ENCODE measurements around the gene KCNB1.

Gene KCNB1

DNA sequence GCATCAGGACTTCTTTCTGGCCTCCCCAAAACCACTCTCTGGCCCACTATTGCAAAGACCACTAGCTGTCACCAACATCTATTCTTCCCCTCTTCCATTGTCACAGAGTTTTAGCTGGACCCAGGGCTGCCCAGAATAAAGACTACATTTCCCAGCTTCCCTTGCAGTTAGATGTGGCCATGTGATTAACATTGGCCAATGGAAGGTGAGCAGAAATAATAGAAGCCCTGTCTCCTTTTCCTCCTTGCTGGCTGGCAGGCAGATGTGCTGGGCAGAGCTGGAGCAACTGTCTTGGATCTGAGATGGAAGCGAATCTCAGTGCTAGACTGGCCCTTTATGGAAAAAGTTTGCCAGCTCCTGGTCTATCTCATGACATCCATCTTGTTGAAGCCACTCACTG lies 97.0 kb downstream of the KCNB1 start:
- no peak for DNase-seq (ENCODE audit: low spot score)
- TF ChIP-seq, protein P1, sequence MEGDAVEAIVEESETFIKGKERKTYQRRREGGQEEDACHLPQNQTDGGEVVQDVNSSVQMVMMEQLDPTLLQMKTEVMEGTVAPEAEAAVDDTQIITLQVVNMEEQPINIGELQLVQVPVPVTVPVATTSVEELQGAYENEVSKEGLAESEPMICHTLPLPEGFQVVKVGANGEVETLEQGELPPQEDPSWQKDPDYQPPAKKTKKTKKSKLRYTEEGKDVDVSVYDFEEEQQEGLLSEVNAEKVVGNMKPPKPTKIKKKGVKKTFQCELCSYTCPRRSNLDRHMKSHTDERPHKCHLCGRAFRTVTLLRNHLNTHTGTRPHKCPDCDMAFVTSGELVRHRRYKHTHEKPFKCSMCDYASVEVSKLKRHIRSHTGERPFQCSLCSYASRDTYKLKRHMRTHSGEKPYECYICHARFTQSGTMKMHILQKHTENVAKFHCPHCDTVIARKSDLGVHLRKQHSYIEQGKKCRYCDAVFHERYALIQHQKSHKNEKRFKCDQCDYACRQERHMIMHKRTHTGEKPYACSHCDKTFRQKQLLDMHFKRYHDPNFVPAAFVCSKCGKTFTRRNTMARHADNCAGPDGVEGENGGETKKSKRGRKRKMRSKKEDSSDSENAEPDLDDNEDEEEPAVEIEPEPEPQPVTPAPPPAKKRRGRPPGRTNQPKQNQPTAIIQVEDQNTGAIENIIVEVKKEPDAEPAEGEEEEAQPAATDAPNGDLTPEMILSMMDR (IDR thresholded peaks at IDR 0.05; ENCODE audit: extremely low read depth, insufficient read depth, missing control alignments): no peak
- in situ Hi-C loops (cut with MboI; ENCODE audit: low pct_unique_long_range_greater_than_20kb, low sequenced_read_pairs, unreplicated experiment): no loop called here

DNA sequence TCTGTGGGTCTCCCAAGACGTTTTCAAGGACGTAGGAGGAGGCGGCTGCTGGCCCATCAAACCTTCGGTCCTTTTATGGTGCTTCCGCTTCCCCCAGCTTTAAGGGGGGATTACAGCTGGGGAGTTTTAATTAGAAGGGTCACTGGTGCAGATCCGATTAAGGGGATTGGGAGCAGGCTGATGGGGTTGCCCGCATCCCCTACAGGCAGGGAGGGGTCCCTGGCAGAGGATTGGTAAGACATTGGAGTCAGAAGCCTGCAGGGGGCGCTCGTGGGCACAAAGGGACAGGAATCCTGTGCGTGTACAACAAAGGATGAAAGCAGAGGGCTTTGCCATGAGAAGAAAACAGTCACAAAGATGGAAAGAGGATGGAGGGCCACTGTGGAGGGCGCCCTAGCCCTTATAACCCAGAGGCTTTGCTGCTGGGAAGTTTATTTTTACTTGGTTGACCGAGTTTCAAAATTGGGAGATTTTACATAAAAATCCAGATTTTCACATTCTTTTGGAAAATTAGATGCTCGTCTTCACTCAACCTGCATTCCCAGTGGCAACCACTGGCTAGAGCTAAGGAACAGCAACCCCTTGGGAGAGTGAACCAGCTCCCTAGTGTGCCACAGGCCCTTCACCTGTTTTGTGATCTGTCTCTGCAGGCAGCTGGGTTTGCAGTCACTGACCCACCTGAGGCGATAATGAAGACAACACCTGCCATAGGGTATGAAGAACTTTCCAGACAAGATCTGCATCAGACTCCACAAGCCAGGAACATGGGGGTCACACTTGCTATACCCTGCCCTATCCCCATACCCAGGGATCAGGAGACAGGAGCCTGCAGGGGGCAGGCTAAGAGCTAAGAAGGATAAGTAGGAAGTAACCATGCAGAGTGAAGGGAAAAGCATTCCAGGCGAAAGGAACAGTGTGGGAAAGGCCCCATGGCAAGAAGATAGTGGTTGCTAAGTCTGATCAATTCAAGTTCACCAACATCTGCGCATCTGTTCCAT lies 97.7 kb downstream of the KCNB1 start:
- in situ Hi-C loops (cut with MboI; ENCODE audit: low pct_unique_long_range_greater_than_20kb, low sequenced_read_pairs, unreplicated experiment): no loop called here
- peak; percentile 48 for DNase-seq (ENCODE audit: low spot score)
- TF ChIP-seq, protein P1 (IDR thresholded peaks at IDR 0.05; ENCODE audit: extremely low read depth, insufficient read depth, missing control alignments): peak; percentile 69

DNA sequence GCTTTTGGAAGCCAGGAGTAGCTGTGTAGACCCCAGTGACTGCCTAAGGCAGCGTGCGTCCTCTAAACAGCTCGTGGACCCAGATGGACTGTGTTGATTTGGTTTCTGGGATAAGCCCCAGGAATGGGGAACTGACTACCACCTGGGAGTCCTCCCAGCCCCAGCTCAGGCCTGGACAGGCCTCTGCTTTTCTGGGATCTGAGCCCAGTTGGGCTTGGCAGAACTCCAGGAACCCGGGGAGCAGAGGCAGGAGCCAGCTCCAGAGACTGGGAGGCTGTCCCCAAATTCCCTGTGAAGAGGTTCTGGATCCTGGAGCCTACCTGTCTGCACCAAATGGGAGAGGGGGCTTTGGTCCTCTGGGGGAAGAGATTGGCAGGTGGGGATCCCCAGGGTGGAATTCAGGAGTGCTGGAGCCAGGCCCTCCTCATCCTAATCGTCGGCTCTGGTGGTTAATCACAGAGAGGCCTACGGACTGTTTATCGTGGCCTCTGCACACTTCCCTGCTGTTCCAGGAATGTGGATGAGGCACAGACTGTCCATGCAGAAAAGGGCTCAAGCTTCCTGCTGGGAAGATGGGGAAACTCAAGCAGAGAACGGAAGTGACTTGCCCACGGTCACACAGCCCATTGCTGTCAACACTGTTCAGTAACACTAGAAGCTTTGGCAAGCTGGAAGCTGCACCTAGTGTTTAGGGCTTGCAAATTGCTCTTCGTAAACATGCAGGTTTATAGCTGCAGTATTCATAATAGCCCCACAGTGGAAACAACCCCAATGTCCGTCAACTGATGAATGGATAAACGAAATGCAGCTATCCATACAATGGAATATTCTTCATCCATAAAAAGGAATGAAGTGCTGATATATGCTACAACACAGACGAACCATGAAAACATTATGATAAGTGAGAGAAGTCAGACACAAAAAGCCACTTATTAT lies 100.6 kb downstream of the KCNB1 start:
- TF ChIP-seq, protein P1 (IDR thresholded peaks at IDR 0.05; ENCODE audit: extremely low read depth, insufficient read depth, missing control alignments): no peak
- in situ Hi-C loops (cut with MboI; ENCODE audit: low pct_unique_long_range_greater_than_20kb, low sequenced_read_pairs, unreplicated experiment): no loop called here
- DNase-seq (ENCODE audit: low spot score): no peak

DNA sequence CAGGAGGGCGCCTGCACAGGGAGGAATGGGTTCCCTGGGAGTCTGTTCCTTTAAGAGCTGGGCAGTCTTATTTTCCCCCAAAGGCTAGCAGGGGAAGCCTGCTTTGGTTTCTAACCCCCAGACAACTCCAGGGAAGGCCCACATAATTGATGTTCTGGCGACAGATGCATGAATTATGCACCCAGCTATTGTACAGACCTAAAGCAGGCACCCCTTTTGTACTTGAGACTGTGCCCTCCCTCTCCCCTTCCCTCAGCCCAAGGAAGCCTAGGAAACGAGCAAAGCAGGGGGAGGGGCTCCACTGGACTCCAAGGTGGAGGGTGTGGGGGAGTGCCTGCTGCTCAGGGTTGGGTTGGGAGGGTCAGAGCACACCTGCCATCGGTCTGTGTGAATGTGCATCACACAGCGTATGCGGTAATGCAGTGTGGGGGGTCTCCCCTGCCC lies 102.1 kb downstream of the KCNB1 start:
- TF ChIP-seq, protein P1 (IDR thresholded peaks at IDR 0.05; ENCODE audit: extremely low read depth, insufficient read depth, missing control alignments): no peak
- in situ Hi-C loops (cut with MboI; ENCODE audit: low pct_unique_long_range_greater_than_20kb, low sequenced_read_pairs, unreplicated experiment): no loop called here
- DNase-seq (ENCODE audit: low spot score): no peak

DNA sequence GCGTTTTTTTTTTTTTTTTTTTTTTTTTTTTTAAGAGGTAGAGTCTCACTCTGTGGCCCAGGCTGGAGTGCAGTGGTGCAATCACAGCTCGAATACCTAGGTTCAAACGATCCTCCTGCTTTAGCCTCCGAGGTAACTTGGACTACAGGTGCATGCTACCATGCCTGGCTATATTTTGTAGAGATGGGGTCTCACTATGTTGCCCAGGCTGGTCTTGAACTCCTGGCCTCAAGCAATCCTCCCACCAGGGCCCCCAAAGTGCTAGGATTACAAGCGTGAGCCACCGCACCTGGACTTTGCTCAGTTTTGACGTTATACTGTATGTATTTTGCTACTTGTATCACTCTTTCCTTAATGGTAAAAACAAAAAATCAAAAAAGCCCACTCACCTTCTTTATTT lies 103.1 kb downstream of the KCNB1 start:
- TF ChIP-seq, protein P1 (IDR thresholded peaks at IDR 0.05; ENCODE audit: extremely low read depth, insufficient read depth, missing control alignments): no peak
- no peak for DNase-seq (ENCODE audit: low spot score)
- in situ Hi-C loops (cut with MboI; ENCODE audit: low pct_unique_long_range_greater_than_20kb, low sequenced_read_pairs, unreplicated experiment): no loop called here

DNA sequence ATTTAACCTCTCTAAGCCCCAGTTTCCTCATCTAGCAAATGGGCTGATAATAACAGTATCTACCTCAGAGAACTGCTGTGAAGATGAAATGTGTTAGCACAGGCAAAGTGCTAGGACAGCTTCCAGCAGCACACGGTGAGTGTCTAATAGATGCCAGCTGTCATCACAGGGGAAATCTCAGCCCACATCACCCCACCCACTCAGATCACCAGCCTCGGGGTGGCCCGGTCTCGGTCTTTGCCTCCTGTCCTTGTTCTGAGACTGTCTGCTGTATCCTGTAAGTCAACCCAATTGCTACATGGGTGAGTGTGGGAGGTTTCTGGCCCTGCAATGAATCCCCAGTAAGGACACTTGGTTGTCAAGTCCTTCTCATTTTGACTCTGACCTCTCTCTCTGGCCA lies 105.1 kb downstream of the KCNB1 start:
- no peak for DNase-seq (ENCODE audit: low spot score)
- in situ Hi-C loops (cut with MboI; ENCODE audit: low pct_unique_long_range_greater_than_20kb, low sequenced_read_pairs, unreplicated experiment): no loop called here
- TF ChIP-seq, protein P1 (IDR thresholded peaks at IDR 0.05; ENCODE audit: extremely low read depth, insufficient read depth, missing control alignments): no peak
